Measurements from ENCODE around the gene ASAP3. TPM values are rescaled to one million over a fixed set of nuclear protein-coding genes. Genes with fewer than 3 reads are reported as not detected.

ASAP3 gene
- total RNA-seq, 1 experiment from 2014 or later: 17.6 TPM

GRCh38 chr1:23427550-23427949 lies 56.4 kb downstream of the ASAP3 start:
- no peaks in the 10 kb centered on the region for H3F3A ChIP-seq (ENCODE audit: insufficient read depth, low read depth)
- no peaks in the 10 kb centered on the region for H3K36me3 ChIP-seq (ENCODE audit: low read depth)
- H3K4me3 ChIP-seq: no peak overlapping the region
- BruUV-seq (replicated peaks): no TSS peak
- ChIA-PET POLR2A (ENCODE audit: unreplicated experiment) (no interaction called here), CTCF (interaction anchor here (0.7 kb wide), 1 partner anchor 70 kb away, joined by 3 read pairs; no protein-coding TSS in a partner anchor)
- H3K4me1 ChIP-seq (replicated peaks; ENCODE audit: insufficient read depth): no peaks in the 10 kb centered on the region
- no peak overlapping the region for H2AFZ ChIP-seq
- TF ChIP-seq, protein P1, sequence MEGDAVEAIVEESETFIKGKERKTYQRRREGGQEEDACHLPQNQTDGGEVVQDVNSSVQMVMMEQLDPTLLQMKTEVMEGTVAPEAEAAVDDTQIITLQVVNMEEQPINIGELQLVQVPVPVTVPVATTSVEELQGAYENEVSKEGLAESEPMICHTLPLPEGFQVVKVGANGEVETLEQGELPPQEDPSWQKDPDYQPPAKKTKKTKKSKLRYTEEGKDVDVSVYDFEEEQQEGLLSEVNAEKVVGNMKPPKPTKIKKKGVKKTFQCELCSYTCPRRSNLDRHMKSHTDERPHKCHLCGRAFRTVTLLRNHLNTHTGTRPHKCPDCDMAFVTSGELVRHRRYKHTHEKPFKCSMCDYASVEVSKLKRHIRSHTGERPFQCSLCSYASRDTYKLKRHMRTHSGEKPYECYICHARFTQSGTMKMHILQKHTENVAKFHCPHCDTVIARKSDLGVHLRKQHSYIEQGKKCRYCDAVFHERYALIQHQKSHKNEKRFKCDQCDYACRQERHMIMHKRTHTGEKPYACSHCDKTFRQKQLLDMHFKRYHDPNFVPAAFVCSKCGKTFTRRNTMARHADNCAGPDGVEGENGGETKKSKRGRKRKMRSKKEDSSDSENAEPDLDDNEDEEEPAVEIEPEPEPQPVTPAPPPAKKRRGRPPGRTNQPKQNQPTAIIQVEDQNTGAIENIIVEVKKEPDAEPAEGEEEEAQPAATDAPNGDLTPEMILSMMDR (conservative IDR thresholded peaks at IDR 0.05): no peak
- TF ChIP-seq EZH2 (IDR thresholded peaks at IDR 0.05; ENCODE audit: low read depth): no peak
- intact Hi-C loops (cut with micrococcal nuclease; ENCODE audit: unreplicated experiment): no loop called here
- H3K9me2 ChIP-seq (ENCODE audit: insufficient read depth): no peaks in the 10 kb centered on the region
- no peaks in the 10 kb centered on the region for H3K9me3 ChIP-seq (ENCODE audit: insufficient read depth, low read depth)
- H3K27ac ChIP-seq: no peak overlapping the region
- H4K20me1 ChIP-seq (ENCODE audit: insufficient read depth): no peaks in the 10 kb centered on the region
- no peak for DNase-seq
- H3K27me3 ChIP-seq (ENCODE audit: insufficient read depth, low read depth): no peaks in the 10 kb centered on the region
- H3K79me2 ChIP-seq (ENCODE audit: low read depth): no peaks in the 10 kb centered on the region
- H3K4me2 ChIP-seq: no peak overlapping the region

GRCh38 chr1:23426828-23427227 lies 57.2 kb downstream of the ASAP3 start:
- no peak for TF ChIP-seq EZH2 (IDR thresholded peaks at IDR 0.05; ENCODE audit: low read depth)
- TF ChIP-seq, protein P1 (conservative IDR thresholded peaks at IDR 0.05): no peak
- Histone ChIP-seq H3K4me2 (no peak overlapping the region), H3K27ac (no peak overlapping the region), H3K9me3 (ENCODE audit: insufficient read depth, low read depth) (no peaks in the 10 kb centered on the region), H3K9me2 (ENCODE audit: insufficient read depth) (no peaks in the 10 kb centered on the region), H3K4me3 (no peak overlapping the region), H3K36me3 (ENCODE audit: low read depth) (no peaks in the 10 kb centered on the region), H3K27me3 (ENCODE audit: insufficient read depth, low read depth) (no peaks in the 10 kb centered on the region), H3K4me1 (replicated peaks; ENCODE audit: insufficient read depth) (no peaks in the 10 kb centered on the region), H2AFZ (no peak overlapping the region), H3F3A (ENCODE audit: insufficient read depth, low read depth) (0 out of 2 replicates have a peak, but pooled peaks cover 1% of the 10 kb centered on the region), H3K79me2 (ENCODE audit: low read depth) (no peaks in the 10 kb centered on the region), H4K20me1 (ENCODE audit: insufficient read depth) (no peaks in the 10 kb centered on the region)
- DNase-seq: no peak
- intact Hi-C loops (cut with micrococcal nuclease; ENCODE audit: unreplicated experiment): no loop called here
- no TSS peak for BruUV-seq (replicated peaks)
- CTCF ChIA-PET: interaction anchor here (0.7 kb wide), 1 partner anchor 70 kb away, joined by 3 read pairs; no protein-coding TSS in a partner anchor
- POLR2A ChIA-PET (ENCODE audit: unreplicated experiment): no interaction called here

DNA sequence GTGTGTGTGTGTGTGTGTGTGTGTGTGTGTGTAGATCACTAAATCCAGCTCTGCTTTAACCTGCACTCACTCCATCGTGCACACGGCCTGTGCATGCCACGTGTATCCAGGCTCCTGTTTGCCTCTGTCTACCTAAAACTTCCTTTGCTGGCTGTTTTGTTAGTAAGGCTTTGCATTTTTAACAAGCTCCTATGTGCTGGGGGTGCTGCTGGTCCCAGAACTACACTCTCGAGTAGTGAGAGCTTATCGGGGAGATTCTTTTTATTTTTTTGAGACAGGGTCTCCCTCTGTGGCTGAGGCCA lies 58.8 kb downstream of the ASAP3 start:
- POLR2A ChIA-PET (ENCODE audit: unreplicated experiment): interaction anchor here (0.7 kb wide), 1 partner anchor 13 kb away, joined by 14 read pairs; no protein-coding TSS in a partner anchor
- no peak for DNase-seq
- H3K4me3 ChIP-seq: no peak overlapping the region
- H3F3A ChIP-seq (ENCODE audit: insufficient read depth, low read depth): 0 out of 2 replicates have a peak, but pooled peaks cover 2% of the 10 kb centered on the region
- BruUV-seq (replicated peaks): no TSS peak
- CTCF ChIA-PET: interaction anchor here (0.8 kb wide), 1 partner anchor 30 kb away, joined by 4 read pairs; no protein-coding TSS in a partner anchor
- TF ChIP-seq, protein P1 (conservative IDR thresholded peaks at IDR 0.05): no peak
- TF ChIP-seq EZH2 (IDR thresholded peaks at IDR 0.05; ENCODE audit: low read depth): no peak
- intact Hi-C loops (cut with micrococcal nuclease; ENCODE audit: unreplicated experiment): no loop called here
- H2AFZ ChIP-seq: no peak overlapping the region
- H3K27ac ChIP-seq: no peak overlapping the region
- H3K9me3 ChIP-seq (ENCODE audit: insufficient read depth, low read depth): no peaks in the 10 kb centered on the region
- no peaks in the 10 kb centered on the region for H3K36me3 ChIP-seq (ENCODE audit: low read depth)
- no peaks in the 10 kb centered on the region for H3K27me3 ChIP-seq (ENCODE audit: insufficient read depth, low read depth)
- no peaks in the 10 kb centered on the region for H3K9me2 ChIP-seq (ENCODE audit: insufficient read depth)
- no peaks in the 10 kb centered on the region for H3K79me2 ChIP-seq (ENCODE audit: low read depth)
- H4K20me1 ChIP-seq (ENCODE audit: insufficient read depth): no peaks in the 10 kb centered on the region
- H3K4me2 ChIP-seq: no peak overlapping the region
- H3K4me1 ChIP-seq (replicated peaks; ENCODE audit: insufficient read depth): no peaks in the 10 kb centered on the region
